ENCODE measurements around the gene SARS1.

GRCh38 chr1:109259674-109260557, 46.2 kb downstream of the SARS1 start:
- no peak for TF ChIP-seq CTCF (conservative IDR thresholded peaks at IDR 0.05 in 1 of 2, IDR thresholded peaks at IDR 0.05 in 1 of 2; ENCODE audit: low read depth in 1 of 2, low read length in 2 of 2)
- TF ChIP-seq EZH2 (IDR thresholded peaks at IDR 0.05; ENCODE audit: low read length, missing control alignments): no peak
